WTC11 (cell line): ENCODE results near the gene SERPINB3. TPM values are rescaled to one million over a fixed set of nuclear protein-coding genes. Genes with fewer than 3 reads are reported as not detected.
A peak's percentile ranks its signal among the peaks of the same experiment; 100 is the strongest.

Experiments
- ATAC-seq: fragments of 200-7000 bp; cut with Tn5 transposase; 2 replicates; pipeline ENCODE4 v1.10.0; 2021; ENCODE audit warnings: mild to moderate bottlenecking, moderate library complexity
- CTCF ChIA-PET: fragments of 300-600 bp; sonication (Branson Sonifier 250); formaldehyde crosslinking; loops from one replicate; lab custom pipeline; 2021; ENCODE audit warnings: antibody characterized with exemption; lab: Charles Lee
- POLR2A ChIA-PET: fragments of 350-600 bp; sonication (Branson Sonifier 250); formaldehyde crosslinking; loops from one replicate; lab custom pipeline; 2021; ENCODE audit warnings: antibody characterized with exemption; lab: Charles Lee
- DNase-seq: peaks from one replicate; pipeline ENCODE4 v3.0.0; 2021; ENCODE audit warnings: low spot score
- H3K27ac Mint-ChIP-seq: 2 replicates; pipeline ENCODE4 v1.8.0; 2021; ENCODE audit warnings: mixed read lengths
- H3K27me3 Mint-ChIP-seq: 2 replicates; pipeline ENCODE4 v1.8.0; 2021; ENCODE audit warnings: low read depth, mild to moderate bottlenecking, moderate library complexity, mixed read lengths
- H3K36me3 Mint-ChIP-seq: 2 replicates; pipeline ENCODE4 v1.8.0; 2021; ENCODE audit warnings: mixed read lengths
- H3K4me1 Mint-ChIP-seq: 2 replicates; pipeline ENCODE4 v1.8.0; 2022; ENCODE audit warnings: mixed read lengths
- H3K4me3 Mint-ChIP-seq: 2 replicates; pipeline ENCODE4 v1.8.0; 2021; ENCODE audit warnings: mild to moderate bottlenecking, moderate library complexity, mixed read lengths
- H3K9me3 Mint-ChIP-seq: 2 replicates; pipeline ENCODE4 v1.8.0; 2021; ENCODE audit warnings: mixed read lengths
- CBFB ChIP-seq: sonication (generic); formaldehyde crosslinking; IDR thresholded peaks from 2 replicates; pipeline ENCODE4 v1.8.1; 2022; ENCODE audit warnings: mild to moderate bottlenecking, low read depth, missing genetic modification reagents
- CREM ChIP-seq: sonication (generic); formaldehyde crosslinking; IDR thresholded peaks from 2 replicates; pipeline ENCODE4 v1.8.1; 2022; ENCODE audit warnings: mild to moderate bottlenecking, missing genetic modification reagents, moderate library complexity
- TEAD4 ChIP-seq: sonication (generic); formaldehyde crosslinking; IDR thresholded peaks from 2 replicates; pipeline ENCODE4 v1.8.0; 2022; ENCODE audit warnings: mild to moderate bottlenecking, missing genetic modification reagents
- TP53 ChIP-seq: sonication (generic); formaldehyde crosslinking; IDR thresholded peaks from 2 replicates; pipeline ENCODE4 v1.8.1; 2023; ENCODE audit warnings: mild to moderate bottlenecking, missing genetic modification reagents
- ZBTB21 ChIP-seq: sonication (generic); formaldehyde crosslinking; IDR thresholded peaks from 2 replicates; pipeline ENCODE4 v1.8.1; 2023; ENCODE audit warnings: mild to moderate bottlenecking, missing genetic modification reagents, borderline replicate concordance
- ZNF219 ChIP-seq: sonication (generic); formaldehyde crosslinking; IDR thresholded peaks from 2 replicates; pipeline ENCODE4 v1.8.0; 2023; ENCODE audit warnings: missing genetic modification reagents, mild to moderate bottlenecking, borderline replicate concordance
- ZNF396 ChIP-seq: fragments of 250-450 bp; sonication (Bioruptor Pico); IDR thresholded peaks from 2 replicates; pipeline ENCODE4 v1.8.0; 2021; ENCODE audit warnings: mild to moderate bottlenecking, moderate library complexity, borderline replicate concordance
- total RNA-seq: library from RNA; stranded (reverse); gene quantifications from 3 replicates; pipeline ENCODE4 v1.2.3, GENCODE V29; 2021
- TF ChIP-seq, protein P1 (sequence below): sonication (generic); formaldehyde crosslinking; IDR thresholded peaks from 2 replicates; pipeline ENCODE4 v1.8.0; 2022; ENCODE audit warnings: mild to moderate bottlenecking, missing genetic modification reagents
- TF ChIP-seq, protein P2 (sequence below): sonication (generic); formaldehyde crosslinking; IDR thresholded peaks from 2 replicates; pipeline ENCODE4 v1.8.1; 2023; ENCODE audit warnings: mild to moderate bottlenecking, missing genetic modification reagents
- TF ChIP-seq, protein P3 (sequence below): sonication (generic); formaldehyde crosslinking; IDR thresholded peaks from 2 replicates; pipeline ENCODE4 v1.8.1; 2023; ENCODE audit warnings: mild to moderate bottlenecking, missing genetic modification reagents, borderline replicate concordance
- TF ChIP-seq, protein P4 (sequence below): sonication (generic); formaldehyde crosslinking; IDR thresholded peaks from 2 replicates; pipeline ENCODE4 v1.8.1; 2022; ENCODE audit warnings: missing genetic modification reagents, borderline replicate concordance
- TF ChIP-seq, protein P5 (sequence below): sonication (generic); formaldehyde crosslinking; IDR thresholded peaks from 2 replicates; pipeline ENCODE4 v1.8.0; 2023; ENCODE audit warnings: missing genetic modification reagents, mild to moderate bottlenecking, borderline replicate concordance
- TF ChIP-seq, protein P6 (sequence below): fragments of 250-450 bp; sonication (Bioruptor Pico); IDR thresholded peaks from 2 replicates; pipeline ENCODE4 v2.1.2; 2022; ENCODE audit warnings: mild to moderate bottlenecking, moderate library complexity
- TF ChIP-seq, protein P7 (sequence below): sonication (generic); formaldehyde crosslinking; IDR thresholded peaks from 2 replicates; pipeline ENCODE4 v1.8.1; 2023; ENCODE audit warnings: mild to moderate bottlenecking, moderate library complexity, missing genetic modification reagents
- TF ChIP-seq, protein P8 (sequence below): fragments of 200-600 bp; IDR thresholded peaks from 2 replicates; pipeline ENCODE4 v1.8.0; 2022; ENCODE audit warnings: antibody characterized with exemption

SERPINB3 gene
- total RNA-seq, 1 experiment from 2014 or later: 0.22 TPM

DNA sequence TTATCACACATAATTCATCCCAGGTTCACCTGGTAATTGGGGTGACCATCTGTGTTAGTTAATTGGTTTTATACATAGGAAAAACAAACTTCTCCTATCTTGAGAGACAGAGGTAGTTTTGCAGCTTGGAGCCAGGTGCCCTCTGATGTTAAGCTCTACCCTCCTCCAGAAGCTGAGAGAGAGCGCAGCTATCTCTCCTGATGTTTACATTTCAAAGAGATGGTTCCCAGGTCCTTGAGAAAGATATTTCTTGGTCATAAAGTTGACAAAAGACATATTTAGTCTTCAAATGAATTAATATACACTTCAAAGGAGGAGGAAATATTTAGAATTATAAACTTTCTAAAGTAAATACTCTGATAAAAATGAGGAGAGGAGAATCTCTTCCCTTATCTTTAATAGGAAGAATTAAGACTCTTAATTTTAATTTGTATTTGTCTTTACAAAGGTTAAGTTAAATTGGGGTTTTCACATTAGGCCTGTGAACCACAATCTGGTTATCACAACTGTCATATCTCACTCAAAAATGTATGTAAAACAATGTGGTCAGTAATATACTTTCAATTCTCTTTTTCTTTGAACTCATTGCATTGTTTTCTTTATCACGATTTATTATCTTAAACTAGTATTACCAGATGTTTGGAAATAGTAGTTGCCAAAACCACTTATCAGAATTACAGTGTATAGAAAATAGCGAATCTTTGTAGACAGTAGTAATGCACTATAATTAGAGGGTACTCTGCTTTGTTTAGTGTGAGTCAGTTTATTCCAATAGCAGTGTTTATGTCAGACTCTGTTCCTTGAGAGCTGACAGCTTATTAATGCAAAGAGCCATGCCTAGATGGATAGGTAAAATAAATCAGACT, 44.4 kb downstream of the SERPINB3 start:
- Mint-ChIP-seq H3K4me1 (peaks cover 17% of the 10 kb centered on the region), H3K27ac (no peak overlapping the region), H3K36me3 (no peaks in the 10 kb centered on the region), H3K9me3 (peaks cover 12% of the 10 kb centered on the region), H3K27me3 (no peaks in the 10 kb centered on the region), H3K4me3 (no peak overlapping the region)
- ATAC-seq (peak; percentile 61), DNase-seq (no peak)
- CTCF ChIA-PET: interaction anchor here (1.3 kb wide), 1 partner anchor 124 kb away, joined by 6 read pairs; no protein-coding TSS in a partner anchor
- POLR2A ChIA-PET: no interaction called here
- no peak for TF ChIP-seq ZBTB21
- no peak for TF ChIP-seq CBFB
- no peak for TF ChIP-seq CREM (CRISPR knock-in tag)
- no peak for TF ChIP-seq ZNF396
- TF ChIP-seq, protein P1, sequence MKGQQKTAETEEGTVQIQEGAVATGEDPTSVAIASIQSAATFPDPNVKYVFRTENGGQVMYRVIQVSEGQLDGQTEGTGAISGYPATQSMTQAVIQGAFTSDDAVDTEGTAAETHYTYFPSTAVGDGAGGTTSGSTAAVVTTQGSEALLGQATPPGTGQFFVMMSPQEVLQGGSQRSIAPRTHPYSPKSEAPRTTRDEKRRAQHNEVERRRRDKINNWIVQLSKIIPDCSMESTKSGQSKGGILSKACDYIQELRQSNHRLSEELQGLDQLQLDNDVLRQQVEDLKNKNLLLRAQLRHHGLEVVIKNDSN (CRISPR knock-in tag): no peak
- TF ChIP-seq, protein P2, sequence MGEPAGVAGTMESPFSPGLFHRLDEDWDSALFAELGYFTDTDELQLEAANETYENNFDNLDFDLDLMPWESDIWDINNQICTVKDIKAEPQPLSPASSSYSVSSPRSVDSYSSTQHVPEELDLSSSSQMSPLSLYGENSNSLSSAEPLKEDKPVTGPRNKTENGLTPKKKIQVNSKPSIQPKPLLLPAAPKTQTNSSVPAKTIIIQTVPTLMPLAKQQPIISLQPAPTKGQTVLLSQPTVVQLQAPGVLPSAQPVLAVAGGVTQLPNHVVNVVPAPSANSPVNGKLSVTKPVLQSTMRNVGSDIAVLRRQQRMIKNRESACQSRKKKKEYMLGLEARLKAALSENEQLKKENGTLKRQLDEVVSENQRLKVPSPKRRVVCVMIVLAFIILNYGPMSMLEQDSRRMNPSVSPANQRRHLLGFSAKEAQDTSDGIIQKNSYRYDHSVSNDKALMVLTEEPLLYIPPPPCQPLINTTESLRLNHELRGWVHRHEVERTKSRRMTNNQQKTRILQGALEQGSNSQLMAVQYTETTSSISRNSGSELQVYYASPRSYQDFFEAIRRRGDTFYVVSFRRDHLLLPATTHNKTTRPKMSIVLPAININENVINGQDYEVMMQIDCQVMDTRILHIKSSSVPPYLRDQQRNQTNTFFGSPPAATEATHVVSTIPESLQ (CRISPR knock-in tag): no peak
- TF ChIP-seq, protein P3, sequence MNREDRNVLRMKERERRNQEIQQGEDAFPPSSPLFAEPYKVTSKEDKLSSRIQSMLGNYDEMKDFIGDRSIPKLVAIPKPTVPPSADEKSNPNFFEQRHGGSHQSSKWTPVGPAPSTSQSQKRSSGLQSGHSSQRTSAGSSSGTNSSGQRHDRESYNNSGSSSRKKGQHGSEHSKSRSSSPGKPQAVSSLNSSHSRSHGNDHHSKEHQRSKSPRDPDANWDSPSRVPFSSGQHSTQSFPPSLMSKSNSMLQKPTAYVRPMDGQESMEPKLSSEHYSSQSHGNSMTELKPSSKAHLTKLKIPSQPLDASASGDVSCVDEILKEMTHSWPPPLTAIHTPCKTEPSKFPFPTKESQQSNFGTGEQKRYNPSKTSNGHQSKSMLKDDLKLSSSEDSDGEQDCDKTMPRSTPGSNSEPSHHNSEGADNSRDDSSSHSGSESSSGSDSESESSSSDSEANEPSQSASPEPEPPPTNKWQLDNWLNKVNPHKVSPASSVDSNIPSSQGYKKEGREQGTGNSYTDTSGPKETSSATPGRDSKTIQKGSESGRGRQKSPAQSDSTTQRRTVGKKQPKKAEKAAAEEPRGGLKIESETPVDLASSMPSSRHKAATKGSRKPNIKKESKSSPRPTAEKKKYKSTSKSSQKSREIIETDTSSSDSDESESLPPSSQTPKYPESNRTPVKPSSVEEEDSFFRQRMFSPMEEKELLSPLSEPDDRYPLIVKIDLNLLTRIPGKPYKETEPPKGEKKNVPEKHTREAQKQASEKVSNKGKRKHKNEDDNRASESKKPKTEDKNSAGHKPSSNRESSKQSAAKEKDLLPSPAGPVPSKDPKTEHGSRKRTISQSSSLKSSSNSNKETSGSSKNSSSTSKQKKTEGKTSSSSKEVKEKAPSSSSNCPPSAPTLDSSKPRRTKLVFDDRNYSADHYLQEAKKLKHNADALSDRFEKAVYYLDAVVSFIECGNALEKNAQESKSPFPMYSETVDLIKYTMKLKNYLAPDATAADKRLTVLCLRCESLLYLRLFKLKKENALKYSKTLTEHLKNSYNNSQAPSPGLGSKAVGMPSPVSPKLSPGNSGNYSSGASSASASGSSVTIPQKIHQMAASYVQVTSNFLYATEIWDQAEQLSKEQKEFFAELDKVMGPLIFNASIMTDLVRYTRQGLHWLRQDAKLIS: no peak
- TF ChIP-seq, protein P4, sequence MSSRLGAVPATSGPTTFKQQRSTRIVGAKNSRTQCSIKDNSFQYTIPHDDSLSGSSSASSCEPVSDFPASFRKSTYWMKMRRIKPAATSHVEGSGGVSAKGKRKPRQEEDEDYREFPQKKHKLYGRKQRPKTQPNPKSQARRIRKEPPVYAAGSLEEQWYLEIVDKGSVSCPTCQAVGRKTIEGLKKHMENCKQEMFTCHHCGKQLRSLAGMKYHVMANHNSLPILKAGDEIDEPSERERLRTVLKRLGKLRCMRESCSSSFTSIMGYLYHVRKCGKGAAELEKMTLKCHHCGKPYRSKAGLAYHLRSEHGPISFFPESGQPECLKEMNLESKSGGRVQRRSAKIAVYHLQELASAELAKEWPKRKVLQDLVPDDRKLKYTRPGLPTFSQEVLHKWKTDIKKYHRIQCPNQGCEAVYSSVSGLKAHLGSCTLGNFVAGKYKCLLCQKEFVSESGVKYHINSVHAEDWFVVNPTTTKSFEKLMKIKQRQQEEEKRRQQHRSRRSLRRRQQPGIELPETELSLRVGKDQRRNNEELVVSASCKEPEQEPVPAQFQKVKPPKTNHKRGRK (CRISPR knock-in tag): no peak
- TF ChIP-seq, protein P5, sequence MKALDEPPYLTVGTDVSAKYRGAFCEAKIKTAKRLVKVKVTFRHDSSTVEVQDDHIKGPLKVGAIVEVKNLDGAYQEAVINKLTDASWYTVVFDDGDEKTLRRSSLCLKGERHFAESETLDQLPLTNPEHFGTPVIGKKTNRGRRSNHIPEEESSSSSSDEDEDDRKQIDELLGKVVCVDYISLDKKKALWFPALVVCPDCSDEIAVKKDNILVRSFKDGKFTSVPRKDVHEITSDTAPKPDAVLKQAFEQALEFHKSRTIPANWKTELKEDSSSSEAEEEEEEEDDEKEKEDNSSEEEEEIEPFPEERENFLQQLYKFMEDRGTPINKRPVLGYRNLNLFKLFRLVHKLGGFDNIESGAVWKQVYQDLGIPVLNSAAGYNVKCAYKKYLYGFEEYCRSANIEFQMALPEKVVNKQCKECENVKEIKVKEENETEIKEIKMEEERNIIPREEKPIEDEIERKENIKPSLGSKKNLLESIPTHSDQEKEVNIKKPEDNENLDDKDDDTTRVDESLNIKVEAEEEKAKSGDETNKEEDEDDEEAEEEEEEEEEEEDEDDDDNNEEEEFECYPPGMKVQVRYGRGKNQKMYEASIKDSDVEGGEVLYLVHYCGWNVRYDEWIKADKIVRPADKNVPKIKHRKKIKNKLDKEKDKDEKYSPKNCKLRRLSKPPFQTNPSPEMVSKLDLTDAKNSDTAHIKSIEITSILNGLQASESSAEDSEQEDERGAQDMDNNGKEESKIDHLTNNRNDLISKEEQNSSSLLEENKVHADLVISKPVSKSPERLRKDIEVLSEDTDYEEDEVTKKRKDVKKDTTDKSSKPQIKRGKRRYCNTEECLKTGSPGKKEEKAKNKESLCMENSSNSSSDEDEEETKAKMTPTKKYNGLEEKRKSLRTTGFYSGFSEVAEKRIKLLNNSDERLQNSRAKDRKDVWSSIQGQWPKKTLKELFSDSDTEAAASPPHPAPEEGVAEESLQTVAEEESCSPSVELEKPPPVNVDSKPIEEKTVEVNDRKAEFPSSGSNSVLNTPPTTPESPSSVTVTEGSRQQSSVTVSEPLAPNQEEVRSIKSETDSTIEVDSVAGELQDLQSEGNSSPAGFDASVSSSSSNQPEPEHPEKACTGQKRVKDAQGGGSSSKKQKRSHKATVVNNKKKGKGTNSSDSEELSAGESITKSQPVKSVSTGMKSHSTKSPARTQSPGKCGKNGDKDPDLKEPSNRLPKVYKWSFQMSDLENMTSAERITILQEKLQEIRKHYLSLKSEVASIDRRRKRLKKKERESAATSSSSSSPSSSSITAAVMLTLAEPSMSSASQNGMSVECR (CRISPR knock-in tag): no peak

DNA sequence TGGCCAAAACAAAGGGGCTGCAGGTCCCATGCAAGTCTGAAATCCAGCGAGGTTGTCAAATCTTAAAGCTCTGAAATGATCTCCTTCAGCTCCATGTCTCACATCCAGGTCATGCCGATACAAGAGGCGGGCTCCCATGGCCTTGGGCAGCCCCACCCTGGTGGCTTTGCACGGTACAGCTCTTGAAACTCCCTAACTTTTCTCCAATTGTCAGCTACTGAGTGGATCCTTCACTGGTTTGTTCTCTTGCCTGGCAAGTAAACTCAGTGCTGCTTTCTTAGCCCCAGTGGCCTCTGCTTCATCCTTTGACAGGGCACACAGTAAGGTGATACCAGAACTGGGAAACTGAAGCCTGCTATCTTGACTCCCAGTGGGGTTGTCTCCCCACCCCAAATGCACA, 48.3 kb downstream of the SERPINB3 start:
- ChIA-PET POLR2A (no interaction called here), CTCF (no interaction called here)
- Mint-ChIP-seq H3K9me3 (peaks cover 6% of the 10 kb centered on the region), H3K36me3 (no peaks in the 10 kb centered on the region), H3K4me3 (no peak overlapping the region), H3K27ac (no peak overlapping the region), H3K4me1 (peaks cover 12% of the 10 kb centered on the region), H3K27me3 (no peaks in the 10 kb centered on the region)
- DNase-seq: no peak
- peak; percentile 57 for ATAC-seq
- TF ChIP-seq ZNF396: no peak
- TF ChIP-seq TP53 (CRISPR knock-in tag): no peak
- TF ChIP-seq, protein P6, sequence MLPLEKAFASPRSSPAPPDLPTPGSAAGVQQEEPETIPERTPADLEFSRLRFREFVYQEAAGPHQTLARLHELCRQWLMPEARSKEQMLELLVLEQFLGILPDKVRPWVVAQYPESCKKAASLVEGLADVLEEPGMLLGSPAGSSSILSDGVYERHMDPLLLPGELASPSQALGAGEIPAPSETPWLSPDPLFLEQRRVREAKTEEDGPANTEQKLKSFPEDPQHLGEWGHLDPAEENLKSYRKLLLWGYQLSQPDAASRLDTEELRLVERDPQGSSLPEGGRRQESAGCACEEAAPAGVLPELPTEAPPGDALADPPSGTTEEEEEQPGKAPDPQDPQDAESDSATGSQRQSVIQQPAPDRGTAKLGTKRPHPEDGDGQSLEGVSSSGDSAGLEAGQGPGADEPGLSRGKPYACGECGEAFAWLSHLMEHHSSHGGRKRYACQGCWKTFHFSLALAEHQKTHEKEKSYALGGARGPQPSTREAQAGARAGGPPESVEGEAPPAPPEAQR: no peak
- TF ChIP-seq ZNF219 (CRISPR knock-in tag): no peak
- TF ChIP-seq TEAD4 (CRISPR knock-in tag): no peak
- TF ChIP-seq, protein P7, sequence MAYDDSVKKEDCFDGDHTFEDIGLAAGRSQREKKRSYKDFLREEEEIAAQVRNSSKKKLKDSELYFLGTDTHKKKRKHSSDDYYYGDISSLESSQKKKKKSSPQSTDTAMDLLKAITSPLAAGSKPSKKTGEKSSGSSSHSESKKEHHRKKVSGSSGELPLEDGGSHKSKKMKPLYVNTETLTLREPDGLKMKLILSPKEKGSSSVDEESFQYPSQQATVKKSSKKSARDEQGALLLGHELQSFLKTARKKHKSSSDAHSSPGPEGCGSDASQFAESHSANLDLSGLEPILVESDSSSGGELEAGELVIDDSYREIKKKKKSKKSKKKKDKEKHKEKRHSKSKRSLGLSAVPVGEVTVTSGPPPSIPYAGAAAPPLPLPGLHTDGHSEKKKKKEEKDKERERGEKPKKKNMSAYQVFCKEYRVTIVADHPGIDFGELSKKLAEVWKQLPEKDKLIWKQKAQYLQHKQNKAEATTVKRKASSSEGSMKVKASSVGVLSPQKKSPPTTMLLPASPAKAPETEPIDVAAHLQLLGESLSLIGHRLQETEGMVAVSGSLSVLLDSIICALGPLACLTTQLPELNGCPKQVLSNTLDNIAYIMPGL (CRISPR knock-in tag): no peak
- TF ChIP-seq, protein P8, sequence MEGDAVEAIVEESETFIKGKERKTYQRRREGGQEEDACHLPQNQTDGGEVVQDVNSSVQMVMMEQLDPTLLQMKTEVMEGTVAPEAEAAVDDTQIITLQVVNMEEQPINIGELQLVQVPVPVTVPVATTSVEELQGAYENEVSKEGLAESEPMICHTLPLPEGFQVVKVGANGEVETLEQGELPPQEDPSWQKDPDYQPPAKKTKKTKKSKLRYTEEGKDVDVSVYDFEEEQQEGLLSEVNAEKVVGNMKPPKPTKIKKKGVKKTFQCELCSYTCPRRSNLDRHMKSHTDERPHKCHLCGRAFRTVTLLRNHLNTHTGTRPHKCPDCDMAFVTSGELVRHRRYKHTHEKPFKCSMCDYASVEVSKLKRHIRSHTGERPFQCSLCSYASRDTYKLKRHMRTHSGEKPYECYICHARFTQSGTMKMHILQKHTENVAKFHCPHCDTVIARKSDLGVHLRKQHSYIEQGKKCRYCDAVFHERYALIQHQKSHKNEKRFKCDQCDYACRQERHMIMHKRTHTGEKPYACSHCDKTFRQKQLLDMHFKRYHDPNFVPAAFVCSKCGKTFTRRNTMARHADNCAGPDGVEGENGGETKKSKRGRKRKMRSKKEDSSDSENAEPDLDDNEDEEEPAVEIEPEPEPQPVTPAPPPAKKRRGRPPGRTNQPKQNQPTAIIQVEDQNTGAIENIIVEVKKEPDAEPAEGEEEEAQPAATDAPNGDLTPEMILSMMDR: no peak
